Measurements from ENCODE around the gene FAM120B. TPM values are rescaled to one million over a fixed set of nuclear protein-coding genes. Genes with fewer than 3 reads are reported as not detected.
"Not testable (repeated sequence)": the region's sequence is repeated elsewhere in the genome, so short reads cannot be mapped to it uniquely, and the experiment has no call there.

Gene FAM120B
- polyA plus RNA-seq, 4 donors: 35.7 to 38.6 (median 37.2) TPM

DNA sequence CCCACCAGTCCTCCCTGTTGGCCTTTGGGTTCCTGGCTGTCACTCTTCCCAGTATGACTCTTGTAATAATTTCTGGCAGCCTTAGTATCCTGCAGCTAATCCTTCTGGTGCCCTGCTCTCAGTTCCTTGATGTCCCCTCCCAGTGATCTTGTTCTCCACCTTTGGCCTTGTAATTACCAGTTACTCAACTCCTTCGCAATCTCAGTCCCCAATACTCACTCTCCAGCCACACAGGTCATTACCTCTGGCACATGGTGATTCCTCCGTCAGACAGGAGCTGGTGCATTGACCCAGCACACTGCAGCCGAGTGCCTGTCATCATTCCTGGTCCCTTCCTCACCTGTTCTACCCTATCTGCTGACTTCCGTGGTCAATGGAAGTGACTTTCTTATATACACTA, 101.4 kb downstream of the FAM120B start:
- DNase-seq (ENCODE audit: low read depth in 4 of 4, low spot score in 3 of 4): no peak

DNA sequence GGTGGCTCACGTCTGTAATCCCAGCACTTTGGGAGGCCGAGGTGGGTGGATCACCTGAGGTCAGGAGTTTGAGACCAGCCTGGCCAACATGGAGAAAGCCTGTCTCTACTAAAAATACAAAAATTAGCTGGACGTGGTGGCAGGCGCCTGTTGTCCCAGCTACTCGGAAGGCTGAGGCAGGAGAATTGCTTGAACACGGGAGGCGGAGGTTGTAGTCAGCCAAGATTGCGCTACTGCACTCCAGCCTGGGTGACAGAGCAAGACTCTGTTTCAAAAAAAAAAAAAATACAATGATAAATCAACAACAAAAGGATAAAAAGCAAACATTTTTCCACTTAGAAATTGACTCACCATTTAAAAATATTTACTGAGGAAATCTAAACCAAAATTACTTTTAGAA, 103.2 kb downstream of the FAM120B start:
- not testable (repeated sequence) for DNase-seq (ENCODE audit: low read depth in 4 of 4, low spot score in 3 of 4)

DNA sequence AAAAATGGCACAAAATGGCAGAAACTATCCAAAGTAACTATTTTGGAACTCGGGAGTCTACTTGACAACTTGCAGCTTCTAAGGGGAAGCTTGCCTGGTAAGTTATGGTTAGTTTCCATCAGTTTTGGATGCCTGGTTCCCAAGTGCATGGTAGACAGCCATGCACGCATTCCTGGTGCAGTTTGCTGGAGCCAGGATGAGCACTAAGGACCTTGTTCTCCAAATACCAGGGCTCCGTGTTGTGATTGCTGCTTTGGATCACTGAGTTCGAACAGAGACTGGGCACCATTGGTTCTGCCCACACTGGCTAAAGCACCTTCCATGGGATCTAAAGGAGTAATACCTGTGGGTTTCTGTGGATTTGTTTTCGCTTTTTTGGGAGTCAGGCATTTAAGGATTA, 103.7 kb downstream of the FAM120B start:
- DNase-seq (ENCODE audit: low read depth in 4 of 4, low spot score in 3 of 4): no peak

DNA sequence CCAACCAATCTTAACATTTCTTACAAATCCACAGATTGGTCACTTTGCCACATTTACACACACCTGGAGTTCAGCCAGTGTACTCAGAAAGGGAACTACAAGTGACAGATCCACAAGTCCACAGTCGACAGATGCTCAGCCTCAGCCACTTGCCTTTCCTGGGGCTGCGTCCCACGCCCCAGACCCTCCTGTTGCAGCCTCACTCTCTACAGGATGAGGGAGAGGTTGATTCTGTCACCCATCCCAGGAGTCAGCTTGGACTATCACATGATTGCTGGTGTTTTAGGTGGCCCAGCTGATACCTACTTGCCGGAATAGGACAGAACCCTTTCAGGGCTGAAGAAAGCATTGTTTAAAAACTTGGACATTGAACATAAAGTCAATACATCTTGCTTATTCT, 108.8 kb downstream of the FAM120B start:
- DNase-seq (ENCODE audit: low read depth in 4 of 4, low spot score in 3 of 4): no peak

DNA sequence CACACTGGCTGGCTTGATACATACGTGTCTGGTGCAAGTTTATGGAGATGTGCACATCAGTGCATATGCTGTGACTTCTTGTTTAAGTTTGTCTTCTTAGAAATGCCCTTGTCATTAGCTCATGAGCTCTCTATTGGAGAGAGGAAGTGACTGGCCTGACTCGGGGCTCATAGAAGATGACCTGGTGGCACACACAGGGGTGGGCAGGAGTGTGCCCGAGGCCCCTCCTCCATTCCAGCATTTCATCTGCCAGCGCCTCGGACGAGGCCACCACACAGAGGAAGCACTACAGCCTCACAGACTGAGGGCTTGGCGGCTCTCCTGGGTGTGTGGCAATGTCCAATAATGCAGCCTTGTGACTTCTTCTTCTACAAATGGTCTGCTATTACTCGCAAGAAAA, 109.7 kb downstream of the FAM120B start:
- no peak for DNase-seq (ENCODE audit: low read depth in 4 of 4, low spot score in 3 of 4)

DNA sequence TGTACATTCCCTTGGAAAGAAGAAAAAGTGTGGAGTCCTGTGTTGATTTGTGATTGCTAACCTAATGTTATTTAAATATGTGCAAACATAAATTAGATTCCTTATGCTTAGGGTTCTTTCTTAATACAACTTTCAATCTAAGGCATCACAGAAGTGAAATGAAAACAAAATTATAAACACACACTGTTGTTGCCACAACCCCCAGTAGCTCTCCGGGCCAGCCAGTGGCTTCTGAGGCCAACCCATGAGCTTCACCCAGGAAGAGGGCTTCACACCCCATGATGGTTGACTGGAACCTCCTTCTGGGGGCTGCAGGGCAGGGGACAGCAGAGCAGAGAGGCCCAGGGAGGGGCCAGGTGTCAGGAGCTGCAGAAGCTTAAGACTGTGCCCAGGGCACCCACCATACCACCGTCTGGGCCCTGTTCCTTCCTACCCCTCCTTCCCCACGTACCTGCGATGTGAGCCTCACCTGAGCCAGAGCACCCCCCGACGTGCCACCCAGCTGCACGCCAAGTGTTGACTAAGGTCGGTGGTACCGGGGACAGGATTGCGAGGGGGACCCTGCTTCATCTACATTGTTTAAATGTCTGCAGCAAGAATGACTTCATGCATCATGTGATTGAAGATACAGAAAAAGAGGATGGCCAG, 110.5 kb downstream of the FAM120B start:
- DNase-seq (ENCODE audit: low read depth in 4 of 4, low spot score in 3 of 4): no peak

DNA sequence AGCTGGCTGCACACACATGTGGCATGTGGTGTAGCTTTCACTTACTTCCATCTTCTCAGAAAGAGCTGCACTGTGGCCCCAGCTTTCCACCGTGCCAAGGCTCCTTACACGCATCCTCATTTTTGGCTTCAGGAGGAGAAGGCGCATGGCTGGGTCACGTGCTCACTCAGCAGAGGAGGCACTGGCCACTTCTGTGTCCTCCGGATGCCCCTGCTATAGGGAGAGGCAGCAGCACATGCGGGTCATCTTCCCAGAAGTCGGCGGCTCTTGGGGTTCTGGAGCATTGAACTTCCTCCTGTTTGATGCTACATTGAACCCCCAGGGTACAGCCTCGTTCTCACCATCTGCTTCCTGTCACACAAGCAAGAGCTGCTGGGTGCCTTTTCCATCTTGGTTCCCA, 111.3 kb downstream of the FAM120B start:
- DNase-seq (ENCODE audit: low read depth in 4 of 4, low spot score in 3 of 4): no peak

DNA sequence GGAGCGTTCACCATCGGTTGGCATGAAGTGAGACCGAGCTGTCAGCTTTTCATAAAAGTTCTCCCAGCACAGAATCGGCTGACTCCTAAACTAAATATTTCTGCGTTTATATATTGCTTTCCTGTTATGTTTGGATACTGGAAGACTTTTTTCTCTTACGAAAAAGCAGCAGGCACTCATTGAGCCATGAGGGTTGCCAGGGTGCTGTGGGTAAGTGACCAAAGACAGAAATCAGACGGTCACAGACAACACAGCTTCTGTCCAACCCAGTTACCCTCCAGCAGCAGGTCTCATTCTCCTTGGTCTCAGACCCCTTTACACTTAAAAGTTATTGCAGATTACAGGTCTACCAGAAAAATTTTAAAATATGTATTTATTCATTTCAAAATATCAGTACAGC, 113.7 kb downstream of the FAM120B start:
- DNase-seq (ENCODE audit: low read depth in 4 of 4, low spot score in 3 of 4): no peak

DNA sequence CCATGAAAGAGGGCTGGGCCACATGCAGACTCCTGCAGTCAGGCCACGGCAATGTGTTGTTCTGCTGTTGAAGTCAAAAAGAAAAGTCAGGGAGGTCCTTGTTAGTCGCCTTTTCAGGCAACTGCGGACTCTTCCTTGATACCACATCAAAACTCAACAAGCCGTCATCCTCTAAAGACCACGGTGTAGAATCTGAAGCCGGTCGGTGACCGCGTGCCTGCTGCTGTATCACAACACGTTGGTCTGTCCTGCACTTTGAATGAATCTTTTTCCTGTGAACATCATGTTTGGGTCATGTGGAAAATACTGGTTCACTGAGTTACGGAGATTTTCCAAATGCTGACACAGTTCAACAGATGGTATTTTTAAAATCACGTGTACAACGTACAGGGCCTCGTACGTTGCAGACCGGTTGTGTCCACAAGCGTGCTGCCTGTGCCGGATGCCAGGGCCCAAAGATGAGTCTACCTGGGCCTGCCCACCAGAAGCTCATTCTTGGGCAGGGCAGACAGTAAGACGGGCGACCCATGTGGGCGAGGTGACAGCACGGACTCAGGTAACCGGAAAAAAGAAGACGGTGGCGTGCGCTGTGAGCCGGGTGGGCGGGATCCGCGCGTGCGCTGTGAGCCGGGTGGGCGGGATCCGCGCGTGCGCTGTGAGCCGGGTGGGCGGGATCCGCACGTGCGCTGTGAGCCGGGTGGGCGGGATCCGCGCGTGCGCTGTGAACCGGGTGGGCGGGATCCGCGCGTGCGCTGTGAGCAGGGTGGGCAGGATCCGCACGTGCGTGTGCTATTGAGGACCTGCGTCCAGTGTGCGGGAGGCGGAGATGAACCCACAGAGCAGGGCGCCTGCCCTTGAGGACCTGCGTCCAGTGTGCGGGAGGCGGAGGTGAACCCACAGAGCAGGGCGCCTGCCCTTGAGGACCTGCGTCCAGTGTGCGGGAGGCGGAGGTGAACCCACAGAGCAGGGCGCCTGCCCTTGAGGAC, 114.5 kb downstream of the FAM120B start:
- DNase-seq (ENCODE audit: low read depth in 4 of 4, low spot score in 3 of 4): no peak

DNA sequence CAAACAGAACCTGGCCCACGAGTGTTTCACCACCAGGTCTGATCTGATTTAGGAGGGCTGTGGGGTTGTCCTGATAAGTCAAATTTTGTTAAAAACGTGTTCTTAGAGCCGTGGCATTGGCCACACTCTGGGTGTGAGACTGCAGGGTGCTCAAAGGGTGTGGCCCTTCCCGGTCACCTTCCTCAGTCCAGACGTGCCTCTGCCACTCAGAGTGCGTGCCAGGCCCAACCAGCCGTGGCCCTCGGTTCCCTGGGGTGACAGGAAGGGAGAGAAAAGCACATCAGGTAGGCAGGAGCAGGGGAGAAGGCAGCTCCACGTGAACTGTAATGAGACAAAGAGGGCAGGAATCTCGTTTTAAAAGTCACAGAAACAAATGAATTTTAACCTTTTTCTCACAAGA, 115.4 kb downstream of the FAM120B start:
- DNase-seq (ENCODE audit: low read depth in 4 of 4, low spot score in 3 of 4): no peak

DNA sequence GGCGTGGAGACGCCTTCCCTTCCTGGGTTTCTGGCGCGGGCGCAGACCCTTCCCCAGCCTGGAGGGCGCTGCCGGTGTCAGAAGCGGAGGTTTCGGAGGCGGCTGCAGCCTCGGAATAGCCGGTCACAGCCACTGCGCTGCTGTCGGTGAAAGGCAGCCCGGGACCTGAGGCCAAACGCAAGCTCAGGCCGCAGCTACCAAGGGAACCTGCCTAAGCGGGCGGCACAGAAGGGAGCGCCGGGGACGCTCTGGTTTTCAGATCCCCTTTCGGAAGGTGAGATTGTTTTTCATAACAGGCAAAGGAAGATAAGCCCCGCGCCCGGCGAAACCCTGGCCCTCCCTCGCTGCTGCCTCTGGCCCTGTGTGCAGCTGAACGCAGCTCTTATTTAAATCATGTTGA, 116.5 kb downstream of the FAM120B start:
- no peak for DNase-seq (ENCODE audit: low read depth in 4 of 4, low spot score in 3 of 4)

DNA sequence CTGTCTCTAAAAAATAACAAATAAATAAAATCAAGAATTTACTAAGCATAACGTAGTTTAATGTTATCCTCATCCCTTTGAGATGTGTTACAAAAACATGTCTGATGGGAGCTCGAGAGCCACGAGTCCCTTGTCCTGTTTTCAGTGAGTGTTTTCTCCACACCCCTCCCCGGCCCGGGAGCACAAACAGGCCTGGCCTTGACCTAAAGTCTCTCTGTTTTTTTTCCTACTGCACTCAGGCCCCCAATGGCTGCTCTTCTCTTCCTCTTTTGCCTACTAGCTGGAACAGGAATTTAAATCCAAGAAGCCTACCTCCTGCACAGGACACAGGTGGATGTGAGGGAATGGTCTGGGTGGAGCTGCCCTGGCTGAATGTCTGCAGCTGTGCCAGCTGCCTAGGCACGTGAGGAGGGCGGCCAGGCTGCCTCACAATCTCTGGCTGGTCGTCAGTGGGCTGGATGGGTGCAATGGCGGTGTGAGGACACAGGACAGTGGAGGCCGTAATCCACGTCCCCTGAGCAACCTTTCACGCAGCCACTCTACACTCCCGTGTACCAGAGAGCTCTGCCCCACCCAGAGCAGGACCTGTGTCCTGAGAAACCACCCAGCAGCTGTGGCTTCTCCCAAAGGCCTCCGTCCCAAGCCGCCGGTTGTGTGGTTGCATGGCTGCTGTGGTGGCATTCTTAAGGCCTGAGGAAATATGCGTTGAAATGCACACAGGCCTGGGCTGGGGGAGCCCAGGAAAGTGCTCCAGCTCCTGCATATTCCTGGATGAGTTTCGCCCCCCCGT, 117.5 kb downstream of the FAM120B start:
- DNase-seq (ENCODE audit: low read depth in 4 of 4, low spot score in 3 of 4): no peak

DNA sequence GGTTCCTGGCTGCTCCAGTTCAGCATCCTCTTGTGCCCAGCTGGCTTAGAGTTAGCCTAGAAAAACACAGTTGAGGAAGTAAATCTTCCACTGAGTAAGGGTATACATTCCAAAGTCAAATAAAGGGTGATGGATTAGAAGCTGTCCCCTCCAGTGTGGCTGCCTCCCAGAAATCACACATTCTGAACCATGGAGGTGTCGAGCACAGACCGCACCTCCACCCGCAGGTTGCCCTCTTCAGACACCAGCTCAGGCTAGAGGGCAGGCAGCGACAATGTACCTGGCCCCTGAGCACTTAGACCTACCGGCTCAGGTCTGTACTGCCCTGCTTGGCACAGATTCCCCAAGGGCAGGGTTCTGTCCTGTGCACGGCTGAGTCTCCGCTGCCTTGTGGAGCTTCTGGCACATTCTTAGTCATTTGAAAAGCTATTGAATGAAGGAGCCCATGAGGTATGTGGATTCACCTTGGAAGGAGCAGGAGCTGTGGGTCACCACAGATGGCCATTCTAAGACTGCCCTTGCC, 118.1 kb downstream of the FAM120B start:
- no peak for DNase-seq (ENCODE audit: low read depth in 4 of 4, low spot score in 3 of 4)

DNA sequence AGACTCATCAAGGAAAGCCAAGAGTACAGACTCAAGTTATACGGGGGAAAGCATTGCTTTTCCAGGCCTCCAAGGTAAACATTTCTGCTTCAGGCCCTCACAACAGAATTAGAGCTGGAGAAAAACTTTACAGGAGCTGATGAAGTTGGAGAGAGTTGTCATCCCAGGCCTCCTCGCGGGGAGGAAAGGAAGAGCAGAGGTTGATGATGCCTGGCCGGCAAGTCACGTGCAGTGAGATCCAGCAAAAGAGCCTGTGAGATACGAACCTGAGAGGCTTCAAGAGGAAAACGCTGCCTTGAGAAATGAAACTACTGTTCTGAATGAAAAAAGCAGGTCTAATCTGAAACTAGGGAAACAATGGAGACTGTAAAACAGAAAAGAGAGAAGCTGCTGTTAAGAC, 122.9 kb downstream of the FAM120B start:
- DNase-seq (ENCODE audit: low read depth in 4 of 4, low spot score in 3 of 4): no peak

DNA sequence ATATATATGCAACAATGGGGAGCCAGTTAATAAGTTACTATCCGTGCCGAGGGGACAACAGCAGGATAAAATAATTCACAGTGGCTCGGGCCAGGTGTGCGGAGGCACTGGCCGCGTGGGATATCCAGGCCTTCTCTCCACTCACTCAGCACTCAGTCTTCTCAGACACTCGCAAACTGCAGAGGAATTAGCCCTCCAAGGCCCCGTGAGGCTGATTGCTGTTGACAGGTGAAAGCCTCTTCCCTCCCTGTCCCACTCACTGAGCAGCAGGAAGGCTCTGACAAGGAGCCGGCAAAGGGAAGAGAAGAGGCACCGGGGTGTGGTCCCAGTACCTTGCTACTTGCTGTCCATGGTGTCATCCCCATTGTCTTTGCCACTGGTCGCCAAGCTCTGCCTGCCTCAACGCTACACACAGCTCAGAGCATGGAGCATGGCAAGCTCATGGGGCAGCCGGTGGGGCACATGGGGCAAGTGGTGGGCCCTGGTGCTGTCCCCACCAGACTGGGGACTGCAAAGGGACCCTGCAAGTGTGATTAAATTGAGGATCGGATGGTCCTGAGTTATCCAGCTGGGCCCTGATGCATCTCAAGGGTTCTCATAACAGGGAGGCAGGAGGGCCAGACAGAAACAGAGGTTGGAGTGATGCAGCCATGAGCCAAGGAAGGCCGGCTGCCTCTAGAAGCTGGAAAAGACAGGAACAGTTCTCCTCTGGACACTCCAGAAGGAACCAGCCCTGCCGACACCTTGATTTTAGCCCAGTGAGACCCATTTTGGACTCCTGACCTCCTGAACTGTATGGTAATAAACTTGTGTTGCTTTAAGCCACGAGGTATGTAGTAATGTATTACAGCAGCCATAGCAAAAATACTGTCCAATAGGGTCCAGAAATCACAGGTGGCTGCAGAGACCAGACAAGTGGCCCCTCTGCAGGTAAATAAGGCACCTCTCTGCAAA, 126.9 kb downstream of the FAM120B start:
- DNase-seq (ENCODE audit: low read depth in 4 of 4, low spot score in 3 of 4): no peak

DNA sequence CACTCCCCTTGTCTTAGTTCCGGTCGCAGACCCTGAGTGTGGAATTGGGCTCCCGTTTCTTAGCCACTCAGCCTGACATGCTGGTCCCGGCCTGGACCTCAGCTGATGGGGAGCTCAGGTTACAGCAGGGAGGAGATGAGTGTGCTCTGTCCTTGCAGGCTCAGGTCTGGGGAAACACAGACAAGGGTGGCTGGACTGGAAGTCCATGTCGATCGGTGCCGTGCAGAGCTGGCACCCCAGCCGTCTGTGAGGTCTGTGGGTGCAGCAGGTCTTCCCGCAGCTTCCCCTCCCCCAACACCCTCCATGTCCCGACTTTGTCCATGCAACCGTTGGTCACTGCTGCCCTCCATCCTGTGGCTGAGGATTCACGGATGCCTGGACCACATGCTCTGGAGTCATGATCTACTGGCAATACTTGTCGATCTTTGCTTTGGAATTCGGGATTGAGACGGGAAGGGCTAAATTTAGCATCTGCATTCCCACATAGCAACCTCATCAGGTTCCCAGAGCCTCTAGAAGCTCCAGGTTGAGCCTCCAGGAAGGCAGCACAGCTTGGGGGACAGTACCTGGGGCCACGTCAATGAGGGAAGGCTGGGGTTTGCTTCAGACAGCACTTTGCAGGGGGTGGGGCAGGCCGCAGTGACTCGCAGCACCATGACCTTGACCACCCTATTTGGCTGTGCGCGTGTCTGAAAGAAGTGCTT, 127.7 kb downstream of the FAM120B start:
- DNase-seq (ENCODE audit: low read depth in 4 of 4, low spot score in 3 of 4): no peak

DNA sequence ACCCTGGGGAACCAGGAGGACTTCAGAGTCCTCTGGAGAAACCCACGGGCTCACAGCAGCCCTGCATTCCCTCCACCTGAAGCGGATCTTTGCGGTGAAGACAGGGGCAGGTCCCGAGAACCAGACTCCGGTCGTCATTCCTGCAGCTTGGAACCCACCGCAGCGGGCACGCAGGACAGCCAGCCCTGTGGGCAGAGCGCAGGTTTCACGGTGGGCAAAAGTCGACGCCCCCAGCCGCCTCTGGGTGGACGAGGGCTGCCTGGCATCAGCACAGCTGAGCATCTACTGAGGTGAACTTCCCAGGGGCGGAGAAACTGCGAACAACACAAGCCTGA, 128.2 kb downstream of the FAM120B start:
- DNase-seq (ENCODE audit: low read depth in 4 of 4, low spot score in 3 of 4): no peak

DNA sequence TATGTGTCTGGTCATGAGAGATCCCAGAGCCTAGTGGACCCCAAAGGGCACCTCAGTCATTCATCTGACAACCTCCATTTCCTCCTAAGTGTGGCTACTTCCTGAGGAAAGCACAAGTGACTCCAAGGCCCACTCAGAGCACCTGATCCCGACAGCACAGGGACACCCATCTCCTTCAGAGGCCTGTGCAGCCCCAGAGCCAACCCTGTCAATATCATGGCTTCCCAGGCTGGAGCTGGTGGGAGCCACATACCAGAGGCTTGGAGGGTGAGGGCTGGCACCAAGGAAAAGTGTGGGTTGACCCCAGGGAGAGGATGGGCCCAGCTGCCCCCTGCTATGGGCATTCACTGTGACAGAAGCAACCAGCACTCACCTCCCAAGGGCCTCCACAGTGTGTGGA, 129.2 kb downstream of the FAM120B start:
- DNase-seq (ENCODE audit: low read depth in 4 of 4, low spot score in 3 of 4): no peak

DNA sequence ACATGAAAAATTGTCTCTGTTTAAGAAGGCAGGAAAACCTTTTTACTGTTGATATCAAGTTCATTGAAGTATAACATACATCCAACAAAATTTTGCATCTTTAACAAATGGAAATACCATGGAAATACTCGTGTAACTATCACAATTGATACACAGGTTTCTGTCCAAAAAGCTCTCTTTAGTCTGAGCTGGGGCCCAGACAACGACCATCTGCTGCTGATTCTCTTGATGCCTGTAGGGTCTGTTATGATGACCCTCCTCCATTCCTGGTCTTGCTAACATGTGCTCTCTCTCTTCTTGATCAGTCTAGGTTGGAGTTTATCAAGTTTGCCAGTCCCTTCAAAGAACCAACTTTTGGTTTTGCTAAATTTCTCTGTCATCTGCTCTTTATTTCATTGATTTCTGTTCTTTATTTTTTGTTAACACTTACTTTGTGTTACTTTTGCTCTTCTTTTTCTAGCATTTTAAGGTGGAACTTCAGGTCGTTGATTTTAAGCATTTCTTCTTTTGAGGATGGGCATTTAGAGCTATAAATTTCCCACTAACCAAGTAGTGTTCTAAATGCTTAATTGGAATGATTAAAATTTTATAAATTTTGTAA, 129.8 kb downstream of the FAM120B start:
- DNase-seq (ENCODE audit: low read depth in 4 of 4, low spot score in 3 of 4): no peak
